Adipocyte (in vitro differentiated cells): Measurements from ENCODE around the gene ZBTB17.
"Not testable (repeated sequence)": the region's sequence is repeated elsewhere in the genome, so short reads cannot be mapped to it uniquely, and the experiment has no call there.

Source experiments
- DNase-seq: peaks from one replicate; pipeline ENCODE4 v3.0.0-alpha.2; 2015; ENCODE audit warnings: low read depth
- H3K27me3 ChIP-seq: replicated peaks from 2 replicates; pipeline ENCODE4 v1.7.0; 2013; ENCODE audit warnings: mild to moderate bottlenecking, low read length, moderate library complexity; ENCODE audit not compliant: control insufficient read depth, insufficient read depth
- H3K36me3 ChIP-seq: 2 replicates; pipeline ENCODE4 v1.7.0; 2013; ENCODE audit warnings: low read length, mild to moderate bottlenecking, moderate library complexity; ENCODE audit not compliant: control insufficient read depth, insufficient read depth, severe bottlenecking
- H3K4me1 ChIP-seq: 2 replicates; pipeline ENCODE4 v1.7.0; 2013; ENCODE audit warnings: mild to moderate bottlenecking, low read length, moderate library complexity; ENCODE audit not compliant: control insufficient read depth, insufficient read depth
- H3K4me3 ChIP-seq: 2 replicates; pipeline ENCODE4 v1.7.0; 2013; ENCODE audit warnings: mild to moderate bottlenecking, low read length, moderate library complexity
- H3K9ac ChIP-seq: 2 replicates; pipeline ENCODE4 v1.7.0; 2013; ENCODE audit warnings: mild to moderate bottlenecking, low read length, moderate library complexity
- H3K9me3 ChIP-seq: 2 replicates; pipeline ENCODE4 v1.7.0; 2013; ENCODE audit warnings: mild to moderate bottlenecking, low read length, moderate library complexity; ENCODE audit not compliant: control insufficient read depth

Gene ZBTB17

DNA sequence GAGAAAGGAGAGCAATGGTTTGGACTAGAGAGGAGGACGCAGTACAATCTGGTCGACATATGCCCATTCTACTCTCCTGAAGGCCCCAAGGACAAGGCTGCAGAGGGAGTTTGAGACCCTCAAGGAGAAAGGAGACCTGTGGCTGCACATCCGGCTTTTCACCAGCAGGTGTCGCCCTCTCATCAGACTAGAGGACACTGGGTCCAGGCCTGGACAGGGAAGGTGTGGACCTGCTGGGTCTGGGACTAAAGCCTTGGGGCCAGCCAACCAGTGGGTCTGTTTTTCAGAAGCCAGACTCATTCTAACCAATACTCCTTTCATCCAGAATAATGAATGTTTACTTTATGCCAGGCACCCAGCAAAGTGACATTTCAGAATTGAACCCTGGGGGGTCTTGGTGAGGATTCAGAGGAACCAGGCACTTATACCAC, 33.1 kb upstream of the ZBTB17 start:
- DNase-seq = peak; percentile 92
- no peak overlapping the region for H3K9ac ChIP-seq
- H3K36me3 ChIP-seq = no peaks in the 10 kb centered on the region
- H3K9me3 ChIP-seq = no peaks in the 10 kb centered on the region
- peaks cover 14% of the 10 kb centered on the region for H3K4me1 ChIP-seq
- H3K27me3 ChIP-seq = no peaks in the 10 kb centered on the region
- no peak overlapping the region for H3K4me3 ChIP-seq

DNA sequence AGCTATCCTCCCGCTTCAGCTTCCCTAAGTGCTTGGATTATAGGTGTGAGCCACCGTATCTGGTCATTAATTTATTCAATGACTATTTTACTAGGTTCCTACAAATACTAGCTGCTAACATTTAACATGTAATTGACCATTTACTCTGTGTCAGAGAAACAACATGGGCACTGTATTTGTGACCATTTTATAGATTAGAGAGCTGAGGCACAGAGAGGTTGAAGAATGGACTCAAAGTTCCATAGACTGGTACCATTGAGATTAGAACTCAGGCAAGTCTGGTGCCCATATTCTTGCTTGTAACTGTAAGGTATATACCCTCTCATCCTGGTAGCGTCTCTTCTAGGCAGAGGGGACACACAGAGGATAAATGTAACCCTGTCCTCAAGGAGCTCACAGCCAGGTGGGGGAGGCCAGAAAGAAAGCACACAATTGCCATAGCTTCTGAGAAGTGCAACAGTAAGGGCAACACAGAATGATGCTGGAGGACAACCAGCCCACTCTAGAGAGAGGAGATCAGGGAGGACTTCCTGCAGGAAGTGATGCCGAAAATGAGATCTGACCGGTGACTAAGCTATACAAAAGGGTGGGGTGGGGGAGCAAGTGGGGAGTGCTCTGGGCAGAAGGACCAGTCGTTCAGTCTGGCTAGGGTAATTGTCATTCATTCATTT, 31.9 kb upstream of the ZBTB17 start:
- Histone ChIP-seq H3K9ac (no peak overlapping the region), H3K4me3 (no peak overlapping the region), H3K4me1 (peaks cover 4% of the 10 kb centered on the region), H3K36me3 (no peaks in the 10 kb centered on the region), H3K9me3 (no peaks in the 10 kb centered on the region), H3K27me3 (no peaks in the 10 kb centered on the region)
- DNase-seq = no peak

DNA sequence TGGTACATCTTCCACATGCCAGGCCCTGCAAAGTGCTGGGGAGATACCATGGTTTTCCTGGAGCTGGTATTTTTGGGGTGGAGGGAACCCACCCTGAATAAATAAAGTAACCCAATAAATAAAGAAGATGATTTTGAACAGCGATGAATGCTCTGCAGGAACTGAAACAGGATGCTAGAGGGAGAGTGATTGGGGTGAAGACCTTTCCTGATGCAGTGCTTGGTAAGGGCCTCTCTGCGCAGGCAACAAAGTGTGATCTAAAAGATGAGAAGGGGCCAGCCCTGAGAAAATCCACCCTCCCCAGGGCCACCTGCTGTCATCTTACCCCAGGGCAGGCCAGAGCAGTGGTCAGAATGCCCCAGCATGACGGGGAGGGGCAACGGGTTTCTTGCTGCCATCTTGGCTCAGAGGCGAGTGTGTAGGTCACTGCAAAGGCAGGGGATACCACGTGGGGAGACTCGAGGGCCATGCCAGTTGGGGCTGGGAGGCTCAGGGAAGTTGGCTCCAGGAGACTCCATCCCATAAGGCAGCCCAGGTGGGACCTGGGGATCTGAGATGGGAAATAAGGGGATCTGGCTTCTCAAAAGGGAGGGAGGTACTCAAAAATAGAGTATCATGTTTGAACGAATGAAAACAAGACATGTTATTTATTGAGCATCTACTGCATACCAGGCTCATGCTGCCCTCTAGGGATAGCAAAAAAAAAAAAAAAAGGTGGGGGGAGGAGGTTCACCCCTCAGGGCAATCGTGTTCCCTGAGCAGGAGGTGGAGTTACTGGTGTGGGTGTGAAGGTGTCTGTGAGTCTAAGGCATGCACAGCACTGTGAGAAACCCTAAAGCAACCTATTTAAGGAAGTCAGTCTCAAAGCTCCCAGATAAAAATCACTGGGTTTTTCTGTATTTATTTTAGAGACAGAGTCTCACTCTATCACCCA, 30.9 kb upstream of the ZBTB17 start:
- Histone ChIP-seq H3K9me3 (no peaks in the 10 kb centered on the region), H3K36me3 (no peaks in the 10 kb centered on the region), H3K27me3 (no peaks in the 10 kb centered on the region), H3K9ac (no peak overlapping the region), H3K4me3 (no peak overlapping the region), H3K4me1 (no peaks in the 10 kb centered on the region)
- peak; percentile 36 for DNase-seq

DNA sequence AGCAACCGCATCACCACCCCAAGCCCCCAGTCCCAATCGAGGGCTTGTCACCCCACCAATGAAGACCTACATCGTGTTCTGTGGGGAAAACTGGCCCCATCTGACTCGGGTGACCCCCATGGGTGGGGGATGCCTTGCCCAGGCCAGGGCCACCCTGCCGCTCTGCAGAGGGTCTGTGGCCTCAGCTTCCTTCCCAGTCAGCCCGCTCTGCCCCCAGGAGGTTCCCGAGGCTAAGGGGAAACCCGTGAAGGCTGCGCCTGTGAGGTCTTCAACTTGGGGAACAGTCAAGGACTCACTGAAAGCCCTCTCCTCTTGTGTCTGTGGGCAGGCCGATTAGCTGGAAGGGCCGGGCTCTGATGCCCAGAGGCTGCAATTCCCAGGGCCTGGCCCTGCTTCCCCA, 30.1 kb upstream of the ZBTB17 start:
- Histone ChIP-seq H3K4me1 (no peaks in the 10 kb centered on the region), H3K9me3 (no peaks in the 10 kb centered on the region), H3K9ac (no peak overlapping the region), H3K4me3 (no peak overlapping the region), H3K27me3 (no peaks in the 10 kb centered on the region), H3K36me3 (no peaks in the 10 kb centered on the region)
- DNase-seq = no peak

DNA sequence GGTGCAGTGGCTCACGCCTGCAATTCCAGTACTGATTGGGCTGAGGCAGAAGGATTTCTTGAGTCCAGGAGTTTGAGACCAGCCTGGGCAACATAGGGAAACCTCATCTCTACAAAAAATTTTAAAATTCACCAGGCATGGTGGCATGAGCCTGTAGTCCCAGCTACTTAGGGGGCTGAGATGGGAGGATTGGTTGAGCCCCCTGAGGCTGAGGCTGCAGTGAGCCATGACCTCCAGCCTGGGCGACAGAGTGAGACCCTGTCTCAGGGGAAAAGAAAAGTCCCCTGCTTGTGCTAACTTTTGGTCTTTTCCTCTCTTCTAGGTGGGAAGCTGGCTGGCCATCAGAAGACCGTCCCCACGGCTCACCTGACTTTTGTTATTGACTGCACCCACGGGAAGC, 29.7 kb upstream of the ZBTB17 start:
- H3K4me3 ChIP-seq = no peak overlapping the region
- H3K4me1 ChIP-seq = no peaks in the 10 kb centered on the region
- no peaks in the 10 kb centered on the region for H3K27me3 ChIP-seq
- H3K36me3 ChIP-seq = no peaks in the 10 kb centered on the region
- H3K9me3 ChIP-seq = no peaks in the 10 kb centered on the region
- no peak for DNase-seq
- H3K9ac ChIP-seq = no peak overlapping the region

DNA sequence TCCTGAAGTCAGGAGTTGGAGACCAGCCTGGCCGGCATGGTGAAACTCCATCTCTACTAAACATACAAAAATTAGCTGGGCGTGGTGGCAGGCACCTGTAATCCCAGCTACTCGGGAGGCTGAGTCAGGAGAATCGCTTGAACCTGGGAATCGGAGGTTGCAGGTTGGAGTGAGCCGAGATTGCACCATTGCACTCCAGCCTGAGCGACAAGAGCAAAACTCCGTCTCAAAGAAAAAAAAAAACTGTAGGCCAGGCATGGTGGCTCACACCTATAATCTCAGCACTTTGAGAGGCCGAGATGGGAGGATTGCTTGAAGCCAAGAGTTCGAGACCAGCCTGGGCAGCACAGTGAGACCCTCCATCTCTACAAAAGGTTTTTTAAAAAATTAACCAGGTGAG, 25.4 kb upstream of the ZBTB17 start:
- H3K27me3 ChIP-seq = peaks cover 13% of the 10 kb centered on the region
- not testable (repeated sequence) for H3K4me1 ChIP-seq, DNase-seq, H3K4me3 ChIP-seq, H3K9ac ChIP-seq, H3K36me3 ChIP-seq, H3K9me3 ChIP-seq

DNA sequence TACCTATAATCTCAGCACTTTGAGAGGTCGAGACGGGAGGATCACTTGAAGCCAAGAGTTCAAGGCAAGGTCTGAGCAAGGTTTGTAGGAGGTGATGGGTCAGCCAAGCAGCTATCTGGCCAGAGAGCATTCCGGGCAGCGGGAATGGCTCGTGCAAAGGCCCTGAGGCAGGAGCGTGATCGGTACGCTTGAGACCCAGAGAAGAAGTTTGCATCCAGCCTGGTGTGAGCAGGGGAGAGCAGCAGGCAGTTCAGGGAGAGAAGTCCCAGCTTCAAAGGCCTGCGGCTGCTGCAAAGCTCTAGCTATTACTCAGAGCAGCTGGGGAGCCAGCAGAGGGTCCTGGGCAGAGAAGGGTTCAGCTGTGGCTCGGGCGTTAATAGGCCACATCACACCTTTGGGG, 23.0 kb upstream of the ZBTB17 start:
- Histone ChIP-seq H3K9ac (no peak overlapping the region), H3K4me1 (no peaks in the 10 kb centered on the region), H3K27me3 (peaks cover 13% of the 10 kb centered on the region), H3K36me3 (no peaks in the 10 kb centered on the region), H3K9me3 (no peaks in the 10 kb centered on the region), H3K4me3 (no peak overlapping the region)
- no peak for DNase-seq

DNA sequence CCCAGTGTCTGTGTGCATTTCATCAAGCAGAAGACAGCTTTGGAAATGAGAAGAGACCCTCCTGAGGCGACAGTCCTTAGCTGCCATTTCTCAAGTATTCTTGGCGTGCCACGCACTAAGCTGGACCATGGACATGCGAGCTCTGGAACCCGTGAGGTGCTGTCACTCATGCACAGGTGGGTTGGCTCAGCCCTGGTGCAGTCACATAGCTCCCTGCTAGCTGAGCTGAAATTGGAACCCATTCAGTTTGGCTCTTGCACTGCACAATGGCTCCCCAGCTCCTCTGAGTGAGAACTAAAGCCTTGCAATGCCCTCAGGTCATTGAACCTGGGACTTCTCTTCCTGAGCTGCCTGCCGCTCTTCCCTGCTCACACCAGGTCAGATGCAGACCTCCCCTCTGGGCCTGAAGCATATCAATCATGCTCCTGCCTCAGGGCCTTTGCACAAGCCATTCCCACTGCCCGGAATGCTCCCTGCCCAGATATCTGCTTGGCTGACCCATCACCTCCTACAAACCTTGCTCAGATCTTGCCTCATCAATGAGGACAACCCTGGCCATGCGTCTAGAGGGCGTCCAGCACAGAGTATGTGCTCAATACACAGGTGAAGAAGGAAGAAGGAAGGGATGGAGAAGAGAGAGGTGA, 21.9 kb upstream of the ZBTB17 start:
- H3K4me3 ChIP-seq = no peak overlapping the region
- H3K4me1 ChIP-seq = no peaks in the 10 kb centered on the region
- DNase-seq = no peak
- peaks cover 13% of the 10 kb centered on the region for H3K27me3 ChIP-seq
- H3K9ac ChIP-seq = no peak overlapping the region
- H3K9me3 ChIP-seq = no peaks in the 10 kb centered on the region
- H3K36me3 ChIP-seq = no peaks in the 10 kb centered on the region

DNA sequence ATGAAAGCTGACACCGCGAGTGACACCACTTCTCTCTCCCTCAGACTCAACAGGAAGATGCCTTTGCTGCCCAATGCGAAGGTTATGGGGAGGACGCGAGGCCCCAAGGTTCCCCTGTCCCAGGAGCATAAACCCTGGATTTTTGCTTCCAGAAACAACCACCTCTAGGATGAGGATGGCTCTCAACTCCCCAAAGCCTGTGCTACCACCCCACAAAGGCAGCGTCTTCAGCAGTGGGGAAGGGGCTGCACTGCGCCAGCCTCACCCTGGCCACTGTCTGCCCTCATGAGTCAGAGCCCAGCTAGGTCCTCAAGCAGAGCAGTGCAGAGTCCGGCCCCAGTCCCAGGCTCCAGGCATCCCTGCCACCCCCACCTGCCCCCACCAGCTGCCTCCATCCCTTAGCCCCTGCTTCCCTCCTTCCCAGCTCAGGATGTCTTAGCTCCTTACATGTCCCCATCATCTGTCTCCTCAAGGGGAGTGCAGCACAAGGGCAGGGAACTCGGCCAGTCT, 21.2 kb upstream of the ZBTB17 start:
- no peaks in the 10 kb centered on the region for H3K9me3 ChIP-seq
- no peak overlapping the region for H3K9ac ChIP-seq
- no peak for DNase-seq
- H3K36me3 ChIP-seq = no peaks in the 10 kb centered on the region
- H3K4me1 ChIP-seq = no peaks in the 10 kb centered on the region
- H3K4me3 ChIP-seq = no peak overlapping the region
- peaks cover 13% of the 10 kb centered on the region for H3K27me3 ChIP-seq

DNA sequence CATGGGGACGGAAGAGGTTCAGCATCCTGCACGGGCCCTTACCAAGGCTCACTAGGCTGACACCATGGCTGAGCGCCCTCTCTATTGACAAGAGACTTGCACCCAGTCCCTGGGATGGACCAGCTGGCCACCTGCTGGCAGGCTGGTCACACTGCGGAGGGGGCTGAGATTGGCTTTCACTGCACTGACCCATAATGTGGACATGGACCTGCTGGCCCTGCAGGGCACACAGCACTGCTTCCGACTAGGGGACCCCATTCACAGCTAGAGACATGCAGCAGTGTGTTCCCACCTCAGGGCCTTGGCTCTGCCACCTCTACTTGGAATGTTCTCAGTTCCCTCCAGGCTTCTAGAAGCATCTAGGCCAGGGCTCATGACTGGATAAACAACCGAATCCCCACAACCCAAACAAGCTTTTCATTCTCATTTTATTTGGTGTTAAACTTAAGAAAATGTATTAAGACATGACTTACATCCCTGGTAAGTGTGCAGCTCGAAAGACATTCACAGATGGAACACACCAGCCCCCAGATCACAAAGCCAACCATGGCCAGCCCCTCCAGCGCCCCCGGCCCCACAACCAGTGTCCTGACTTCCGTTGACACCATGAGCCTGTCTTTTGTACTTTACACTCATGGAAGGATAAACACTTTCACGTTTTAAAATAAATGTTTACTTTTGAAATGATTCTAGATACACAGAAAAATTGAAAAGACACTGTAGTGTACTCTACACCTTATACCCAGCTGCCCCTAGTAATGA, 18.9 kb upstream of the ZBTB17 start:
- DNase-seq = peak; percentile 85
- H3K9ac ChIP-seq = no peak overlapping the region
- H3K4me3 ChIP-seq = no peak overlapping the region
- no peaks in the 10 kb centered on the region for H3K36me3 ChIP-seq
- peaks cover 13% of the 10 kb centered on the region for H3K27me3 ChIP-seq
- H3K9me3 ChIP-seq = no peaks in the 10 kb centered on the region
- H3K4me1 ChIP-seq = no peaks in the 10 kb centered on the region
